BE2C (cell line): ENCODE data around the gene SPTLC1.
A peak's percentile ranks its signal among the peaks of the same experiment; 100 is the strongest.
"Not testable (repeated sequence)": the region's sequence is repeated elsewhere in the genome, so short reads cannot be mapped to it uniquely, and the experiment has no call there.

ENCODE experiments used
- DNase-seq: peaks from one replicate; pipeline ENCODE4 v3.0.0-alpha.2; 2020
- H3K27me3 ChIP-seq: fragments of 250-450 bp; sonication (Bioruptor Pico); 2 replicates; pipeline ENCODE4 v1.5.1; 2020; ENCODE audit warnings: mild to moderate bottlenecking
- H3K36me3 ChIP-seq: fragments of 250-450 bp; sonication (Bioruptor Pico); 2 replicates; pipeline ENCODE4 v1.5.1; 2020; ENCODE audit warnings: mild to moderate bottlenecking
- H3K4me1 ChIP-seq: fragments of 250-450 bp; sonication (Bioruptor Pico); 2 replicates; pipeline ENCODE4 v1.5.1; 2020
- H3K4me3 ChIP-seq: 2 replicates; pipeline ENCODE4 v1.5.1; 2011; ENCODE audit warnings: low read depth, low read length
- H3K9me3 ChIP-seq: fragments of 250-450 bp; sonication (Bioruptor Pico); 2 replicates; pipeline ENCODE4 v1.5.1; 2020
- CTCF ChIP-seq: IDR thresholded peaks from 2 replicates; pipeline ENCODE4 v1.5.1; 2012; ENCODE audit warnings: mild to moderate bottlenecking, low read depth, low read length

SPTLC1 gene

GRCh38 chr9:92033991-92034390, 81.2 kb downstream of the SPTLC1 start:
- no peak overlapping the region for H3K4me3 ChIP-seq
- H3K4me1 ChIP-seq: no peaks in the 10 kb centered on the region
- no peak for DNase-seq
- H3K27me3 ChIP-seq: no peaks in the 10 kb centered on the region
- no peak for TF ChIP-seq CTCF
- H3K9me3 ChIP-seq: no peaks in the 10 kb centered on the region
- peaks cover 6% of the 10 kb centered on the region for H3K36me3 ChIP-seq

GRCh38 chr9:92033307-92033706, 81.9 kb downstream of the SPTLC1 start:
- TF ChIP-seq CTCF: no peak
- DNase-seq: no peak
- H3K4me1 ChIP-seq: no peaks in the 10 kb centered on the region
- no peak overlapping the region for H3K4me3 ChIP-seq
- H3K9me3 ChIP-seq: no peaks in the 10 kb centered on the region
- peaks cover 6% of the 10 kb centered on the region for H3K36me3 ChIP-seq
- H3K27me3 ChIP-seq: no peaks in the 10 kb centered on the region

- no peak overlapping the region for H3K4me3 ChIP-seq
- no peak for TF ChIP-seq CTCF
- H3K4me1 ChIP-seq: no peaks in the 10 kb centered on the region
- no peaks in the 10 kb centered on the region for H3K9me3 ChIP-seq
- H3K36me3 ChIP-seq: peaks cover 3% of the 10 kb centered on the region
- H3K27me3 ChIP-seq: no peaks in the 10 kb centered on the region
- no peak for DNase-seq
These were observed 82.3 kb downstream of the SPTLC1 start for GRCh38 chr9:92032891-92033290.

GRCh38 chr9:92030367-92030766, 84.8 kb downstream of the SPTLC1 start:
- no peak overlapping the region for H3K4me3 ChIP-seq
- TF ChIP-seq CTCF: no peak
- H3K4me1 ChIP-seq: no peaks in the 10 kb centered on the region
- peaks cover 3% of the 10 kb centered on the region for H3K36me3 ChIP-seq
- no peaks in the 10 kb centered on the region for H3K27me3 ChIP-seq
- no peaks in the 10 kb centered on the region for H3K9me3 ChIP-seq
- no peak for DNase-seq

GRCh38 chr9:92029553-92029952, 85.7 kb downstream of the SPTLC1 start:
- H3K9me3 ChIP-seq: no peaks in the 10 kb centered on the region
- DNase-seq: no peak
- H3K36me3 ChIP-seq: peaks cover 3% of the 10 kb centered on the region
- H3K27me3 ChIP-seq: no peaks in the 10 kb centered on the region
- no peaks in the 10 kb centered on the region for H3K4me1 ChIP-seq
- H3K4me3 ChIP-seq: no peak overlapping the region
- peak; percentile 25 for TF ChIP-seq CTCF

- no peaks in the 10 kb centered on the region for H3K27me3 ChIP-seq
- no peaks in the 10 kb centered on the region for H3K4me1 ChIP-seq
- H3K9me3 ChIP-seq: no peaks in the 10 kb centered on the region
- DNase-seq: no peak
- H3K4me3 ChIP-seq: no peak overlapping the region
- H3K36me3 ChIP-seq: no peaks in the 10 kb centered on the region
- TF ChIP-seq CTCF: no peak
These were observed 88.8 kb downstream of the SPTLC1 start for GRCh38 chr9:92026206-92027002.

GRCh38 chr9:92021785-92022541, 93.2 kb downstream of the SPTLC1 start:
- H3K9me3 ChIP-seq, H3K4me3 ChIP-seq, H3K27me3 ChIP-seq, H3K36me3 ChIP-seq, H3K4me1 ChIP-seq, DNase-seq: not testable (repeated sequence)
